ENCODE results near the gene CXADR.

Gene CXADR

GRCh38 chr21:17610911-17611310 lies 98.1 kb downstream of the CXADR start:
- peak; percentile 4 for DNase-seq

GRCh38 chr21:17611414-17612022 lies 98.7 kb downstream of the CXADR start:
- peak; percentile 88 for DNase-seq

GRCh38 chr21:17612023-17612564 lies 99.3 kb downstream of the CXADR start:
- DNase-seq = peak; percentile 48

- peak; percentile 89 for DNase-seq
Observed at GRCh38 chr21:17612565-17613241, 99.9 kb downstream of the CXADR start, which contains the start of gene BTG3. BTG3 (minus strand) TSS chr21:17612901; CDS start chr21:17609144, 3,757 bp downstream.

- no peak for DNase-seq
Observed at GRCh38 chr21:17613242-17613676, 100.4 kb downstream of the CXADR start.

- DNase-seq = no peak
Observed at GRCh38 chr21:17616831-17617230, 104.0 kb downstream of the CXADR start.

- DNase-seq = no peak
Observed at GRCh38 chr21:17622018-17622417, 109.2 kb downstream of the CXADR start.

- no peak for DNase-seq
Observed at GRCh38 chr21:17631195-17631594, 118.4 kb downstream of the CXADR start.

GRCh38 chr21:17636711-17637110 lies 123.9 kb downstream of the CXADR start:
- no peak for DNase-seq

GRCh38 chr21:17640821-17641220 lies 128.0 kb downstream of the CXADR start:
- no peak for DNase-seq
